HCT116 (cell line): Measurements from ENCODE around the gene APBA2. TPM values are rescaled to one million over a fixed set of nuclear protein-coding genes. Genes with fewer than 3 reads are reported as not detected.

ENCODE experiments used
- ATAC-seq: fragments of 200-7000 bp; cut with Tn5 transposase; 2 replicates; pipeline ENCODE4 v1.9.1; 2020; ENCODE audit warnings: mild to moderate bottlenecking, moderate library complexity
- BruUV-seq: library from RNA; stranded (reverse); fragments of 400-500 nt; replicated peaks from 2 replicates; lab custom pipeline; 2021; lab: Mats Ljungman, UMichigan
- CTCF ChIA-PET: fragments of 300-600 bp; sonication (Branson Sonifier 250); formaldehyde crosslinking; loops from one replicate; lab custom pipeline; 2021; ENCODE audit warnings: antibody characterized with exemption; lab: Charles Lee
- POLR2A ChIA-PET: fragments of 300-600, 350-600 bp; sonication (Branson Sonifier 250); formaldehyde crosslinking; loops from one replicate; lab custom pipeline; 2021; ENCODE audit warnings: antibody characterized with exemption; lab: Charles Lee
- RAD21 ChIA-PET, 2 experiments: fragments of 300-600 bp; sonication (Branson Sonifier 250); formaldehyde crosslinking; loops; one replicate each; lab custom pipeline; 2023; ENCODE audit warnings: low total read pairs in 2 of 2; ENCODE audit not compliant: uncharacterized antibody in 2 of 2, unreplicated experiment in 2 of 2, low non-redundant PET in 1 of 2; lab: Charles Lee
- DNase-seq: peaks from one replicate; pipeline ENCODE4 v3.0.0-alpha.2; 2010; ENCODE audit warnings: low read depth, low spot score
- H2AFZ ChIP-seq: fragments of 200-600 bp; shearing (Covaris generic), sonication (generic); 2 replicates; pipeline ENCODE4 v1.6.1; 2017; ENCODE audit warnings: low read depth, mixed run types, mixed read lengths, antibody characterized with exemption, low read length; ENCODE audit not compliant: poor library complexity, severe bottlenecking
- H3K27ac ChIP-seq: 2 replicates; pipeline ENCODE4 v1.5.1; 2012; ENCODE audit warnings: low read depth, low read length
- H3K27me3 ChIP-seq: fragments of 200-600 bp; sonication (generic); 2 replicates; pipeline ENCODE4 v1.6.1; 2016; ENCODE audit warnings: mixed run types, low read length, mixed read lengths; ENCODE audit not compliant: insufficient read depth
- H3K36me3 ChIP-seq, 2 experiments: fragments of 200-500 bp in 1 of 2; fragments of 200-600 bp in 1 of 2; sonication (Bioruptor generic) in 1 of 2; sonication (generic) in 1 of 2; 2 replicates each; pipeline versions ENCODE4 v1.5.1 to v1.6.1; 2014 to 2016; ENCODE audit warnings: low read length in 2 of 2, inconsistent platforms in 1 of 2, mixed read lengths in 1 of 2, mixed run types in 1 of 2; ENCODE audit not compliant: insufficient read depth in 2 of 2, control insufficient read depth in 1 of 2
- H3K4me1 ChIP-seq, 2 experiments: fragments of 200-600 bp in 1 of 2; sonication (generic) in 1 of 2; 2 replicates each; pipeline versions ENCODE4 v1.5.1 to v1.6.1; 2012 to 2017; ENCODE audit warnings: low read length in 2 of 2, inconsistent platforms in 1 of 2, mild to moderate bottlenecking in 1 of 2, mixed read lengths in 1 of 2, mixed run types in 1 of 2, moderate library complexity in 1 of 2; ENCODE audit not compliant: insufficient read depth in 2 of 2, control insufficient read depth in 1 of 2
- H3K4me2 ChIP-seq: fragments of 200-600 bp; sonication (generic); 2 replicates; pipeline ENCODE4 v1.6.1; 2017; ENCODE audit warnings: mixed run types, low read length, mixed read lengths
- H3K4me3 ChIP-seq, 2 experiments: fragments of 200-600 bp in 1 of 2; sonication (generic) in 1 of 2; replicated peaks in 1 of 2; 2 replicates each; pipeline ENCODE4 v1.5.1; 2011 to 2016; ENCODE audit warnings: low read length in 2 of 2, control low read depth in 1 of 2, low read depth in 1 of 2, mild to moderate bottlenecking in 1 of 2, mixed read lengths in 1 of 2, mixed run types in 1 of 2
- H3K79me2 ChIP-seq: fragments of 200-600 bp; sonication (generic); 2 replicates; pipeline ENCODE4 v1.6.1; 2017; ENCODE audit warnings: mild to moderate bottlenecking, mixed run types, low read length, moderate library complexity, mixed read lengths; ENCODE audit not compliant: insufficient read depth
- H3K9ac ChIP-seq: fragments of 200-600 bp; sonication (generic); 2 replicates; pipeline ENCODE4 v1.6.1; 2016; ENCODE audit warnings: low read length, mixed read lengths
- H3K9me2 ChIP-seq: fragments of 200-600 bp; sonication (generic), shearing (Covaris generic); 2 replicates; pipeline ENCODE4 v1.6.1; 2017; ENCODE audit warnings: mixed run types, mild to moderate bottlenecking, moderate library complexity; ENCODE audit not compliant: insufficient read depth
- H3K9me3 ChIP-seq, 2 experiments: fragments of 200-500 bp in 1 of 2; fragments of 200-600 bp in 1 of 2; sonication (Bioruptor generic) in 1 of 2; sonication (generic) in 1 of 2; 2 replicates each; pipeline ENCODE4 v1.6.1; 2014 to 2017; ENCODE audit warnings: low read length in 2 of 2, mixed read lengths in 2 of 2, inconsistent platforms in 1 of 2, low read depth in 1 of 2, mild to moderate bottlenecking in 1 of 2, mixed run types in 1 of 2, moderate library complexity in 1 of 2; ENCODE audit not compliant: control insufficient read depth in 1 of 2, insufficient read depth in 1 of 2
- H4K20me1 ChIP-seq: fragments of 200-600 bp; sonication (generic), shearing (Covaris generic); 2 replicates; pipeline ENCODE4 v1.6.1; 2017; ENCODE audit warnings: mixed run types, mild to moderate bottlenecking, moderate library complexity; ENCODE audit not compliant: insufficient read depth
- CBX3 ChIP-seq: IDR thresholded peaks from 2 replicates; pipeline ENCODE4 v1.6.1; 2012; ENCODE audit warnings: low read depth
- RAD21 ChIP-seq: IDR thresholded peaks from 2 replicates; pipeline ENCODE4 v1.6.1; 2012; ENCODE audit warnings: low read depth, mild to moderate bottlenecking
- SP1 ChIP-seq: IDR thresholded peaks from 2 replicates; pipeline ENCODE4 v1.6.1; 2012; ENCODE audit warnings: low read depth
- TCF7L2 ChIP-seq: IDR thresholded peaks from 2 replicates; pipeline ENCODE4 v1.7.0; 2011; ENCODE audit warnings: borderline replicate concordance, inconsistent platforms; ENCODE audit not compliant: insufficient read depth, insufficient read length; ENCODE audit errors: extremely low read depth
- ZFX ChIP-seq: fragments of 450-650 bp; IDR thresholded peaks from 2 replicates; pipeline ENCODE4 v1.6.1; 2017
- ZNF274 ChIP-seq: fragments of 200-500 bp; sonication (Bioruptor generic); IDR thresholded peaks from 2 replicates; pipeline ENCODE4 v1.6.1; 2014; ENCODE audit warnings: mild to moderate bottlenecking, low read depth, low read length, inconsistent platforms
- intact Hi-C: fragments of 100-400 bp; cut with micrococcal nuclease; formaldehyde crosslinking; loops from 2 replicates; pipeline ENCODE4 v1.10.0; 2022
- total RNA-seq: library from RNA; stranded (reverse); gene quantifications from one replicate; pipeline ENCODE4 v1.2.1, GENCODE V29; 2021; ENCODE audit not compliant: unreplicated experiment

The APBA2 gene
- total RNA-seq, 1 experiment from 2014 or later: 0.47 TPM

DNA sequence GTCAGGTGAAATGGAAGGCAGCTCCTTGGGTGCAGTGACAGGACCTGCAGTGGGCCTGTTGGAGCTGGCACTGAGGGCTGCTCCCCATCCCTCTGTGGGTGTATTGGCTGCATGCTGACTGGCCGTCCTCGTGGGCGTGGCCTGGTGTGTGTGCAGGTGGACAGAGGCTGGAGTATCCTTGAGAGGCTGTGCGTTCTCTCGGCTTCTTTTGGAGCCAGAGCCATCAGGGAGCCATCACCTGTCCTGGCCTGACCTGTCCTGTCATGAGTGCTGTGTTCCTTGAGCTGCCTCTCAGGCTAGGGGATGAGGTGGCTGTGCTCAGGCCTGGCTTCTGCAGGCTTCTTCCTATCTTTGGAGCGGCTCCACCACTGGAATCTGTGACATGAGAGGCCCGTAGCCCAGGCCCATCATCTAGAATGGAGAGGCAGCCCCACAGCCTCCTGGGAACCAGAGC lies 61.5 kb downstream of the APBA2 start:
- ChIA-PET POLR2A (no interaction called here), CTCF (no interaction called here), RAD21 (no interaction called here)
- no peaks in the 10 kb centered on the region for H4K20me1 ChIP-seq
- H3K27ac ChIP-seq: no peak overlapping the region
- H2AFZ ChIP-seq: no peak overlapping the region
- no peak for ATAC-seq
- no TSS peak for BruUV-seq
- H3K27me3 ChIP-seq: no peaks in the 10 kb centered on the region
- intact Hi-C loops: no loop called here
- H3K79me2 ChIP-seq: no peaks in the 10 kb centered on the region
- no peaks in the 10 kb centered on the region for H3K36me3 ChIP-seq
- no peaks in the 10 kb centered on the region for H3K4me1 ChIP-seq
- TF ChIP-seq CBX3 (no peak), SP1 (no peak)
- H3K9me3 ChIP-seq: no peaks in the 10 kb centered on the region
- no peak overlapping the region for H3K4me2 ChIP-seq
- H3K9ac ChIP-seq: no peak overlapping the region
- no peak for DNase-seq
- no peak overlapping the region for H3K4me3 ChIP-seq
- no peaks in the 10 kb centered on the region for H3K9me2 ChIP-seq

DNA sequence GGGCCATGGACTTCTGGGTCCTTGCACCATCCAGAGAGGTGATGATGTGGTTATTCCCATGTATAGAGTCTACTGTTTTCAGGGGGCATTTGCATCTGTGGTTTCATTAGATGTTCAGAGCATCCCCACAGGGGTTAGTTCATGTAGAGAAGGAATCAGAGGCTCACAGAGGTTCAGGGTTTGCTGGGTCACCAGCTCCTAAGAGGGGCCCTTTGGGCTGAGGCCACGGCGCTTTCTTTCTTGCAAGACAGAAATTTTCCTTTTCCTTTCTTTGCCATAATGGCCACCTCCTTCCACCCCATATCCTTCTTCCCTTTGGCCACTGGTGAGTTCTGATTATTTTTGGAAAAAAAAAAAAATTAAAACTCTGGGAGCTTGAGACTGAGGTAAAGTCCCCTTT lies 62.3 kb downstream of the APBA2 start:
- Histone ChIP-seq H3K4me1 (no peaks in the 10 kb centered on the region), H3K79me2 (no peaks in the 10 kb centered on the region), H4K20me1 (no peaks in the 10 kb centered on the region), H3K9me3 (no peaks in the 10 kb centered on the region), H3K36me3 (no peaks in the 10 kb centered on the region), H3K9me2 (no peaks in the 10 kb centered on the region), H3K4me2 (no peak overlapping the region), H3K9ac (no peak overlapping the region), H3K4me3 (no peak overlapping the region)
- DNase-seq (no peak), ATAC-seq (no peak)
- BruUV-seq: no TSS peak
- intact Hi-C loops: no loop called here
- ChIA-PET CTCF (no interaction called here), RAD21 (no interaction called here), POLR2A (no interaction called here)
- TF ChIP-seq TCF7L2: no peak
- TF ChIP-seq RAD21: no peak
- no peak for TF ChIP-seq ZNF274
- TF ChIP-seq SP1: no peak
- no peak for TF ChIP-seq ZFX
- TF ChIP-seq, all 23 proteins: peak for 0
- H2AFZ ChIP-seq: no peak overlapping the region
- H3K27me3 ChIP-seq: no peaks in the 10 kb centered on the region
- H3K27ac ChIP-seq: no peak overlapping the region
